Esophagus (tissue), 2 donors: ENCODE measurements around the gene GALNT18. TPM values are rescaled to one million over a fixed set of nuclear protein-coding genes. Genes with fewer than 3 reads are reported as not detected.

Experiments
- H3K27ac ChIP-seq, 2 donors: one replicate each; pipeline ENCODE4 v1.5.1; 2013; ENCODE audit warnings: low read depth in 2 of 2, mild to moderate bottlenecking in 2 of 2, inconsistent platforms in 1 of 2, low read length in 1 of 2, moderate library complexity in 1 of 2
- H3K27me3 ChIP-seq, 2 donors: one replicate each; pipeline ENCODE4 v1.6.1; 2013; ENCODE audit warnings: low read length in 2 of 2, control low read depth in 1 of 2, mild to moderate bottlenecking in 1 of 2; ENCODE audit not compliant: insufficient read depth in 2 of 2, control insufficient read depth in 1 of 2
- H3K36me3 ChIP-seq, 2 donors: one replicate each; pipeline ENCODE4 v1.6.1; 2013; ENCODE audit warnings: low read length in 1 of 2; ENCODE audit not compliant: control insufficient read depth in 2 of 2, insufficient read depth in 2 of 2
- H3K4me1 ChIP-seq, 2 donors: one replicate each; pipeline ENCODE4 v1.6.1; 2013; ENCODE audit warnings: low read length in 1 of 2; ENCODE audit not compliant: control insufficient read depth in 2 of 2, insufficient read depth in 2 of 2
- H3K4me3 ChIP-seq, 2 donors: one replicate each; pipeline ENCODE4 v1.5.1; 2013; ENCODE audit warnings: low read length in 2 of 2, mild to moderate bottlenecking in 2 of 2, low read depth in 1 of 2, moderate library complexity in 1 of 2
- H3K9me3 ChIP-seq, 2 donors: one replicate each; pipeline ENCODE4 v1.6.1; 2013; ENCODE audit warnings: mild to moderate bottlenecking in 2 of 2, low read depth in 1 of 2, low read length in 1 of 2, moderate library complexity in 1 of 2; ENCODE audit not compliant: control insufficient read depth in 2 of 2, insufficient read depth in 1 of 2
- WGBS, 2 donors: extraction: QIAGEN DNeasy Blood & Tissue Kit; methylation state at CpG; one replicate each; pipeline ENCODE4 v1.1.7; 2013; 5-methylcytosine and 5-hydroxymethylcytosine counted together
- polyA plus RNA-seq, 2 donors: library from polyadenylated mRNA; stranded (reverse); fragments of 200-250 nt; gene quantifications; one replicate each; pipeline ENCODE4 v1.2.3, GENCODE V29; 2013
- donor health status: healthy with polysubstance abuse.
- donor health status: Bipolar disorder and iron deficiency.

Gene GALNT18
- polyA plus RNA-seq, 2 donors = 2.2 to 5.8 TPM

DNA sequence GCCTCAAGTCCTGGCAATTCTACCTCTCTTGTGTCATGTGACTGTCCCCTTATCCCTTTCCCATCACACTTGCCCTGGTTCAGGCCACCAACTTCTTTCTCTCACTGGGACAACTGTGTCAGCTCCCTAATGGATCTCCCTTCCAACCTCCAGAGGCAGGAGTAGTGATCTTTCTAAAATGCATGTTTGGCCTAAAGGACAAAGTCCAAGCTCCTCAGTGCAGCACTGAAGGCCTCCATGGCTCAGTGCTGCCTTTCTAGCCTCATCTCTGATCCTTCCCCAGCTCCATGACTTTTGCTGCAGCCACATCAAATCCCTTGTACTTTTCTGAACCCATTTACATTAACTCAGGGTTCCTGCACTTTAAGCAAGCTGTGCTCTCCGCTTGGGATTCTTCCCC lies 349.6 kb downstream of the GALNT18 start:
- Histone ChIP-seq H3K36me3 (peaks cover 0 to 4% of the 10 kb centered on the region in 2 donors), H3K4me3 (no peak overlapping the region), H3K27ac (no peak overlapping the region), H3K4me1 (no peaks in the 10 kb centered on the region), H3K9me3 (no peaks in the 10 kb centered on the region), H3K27me3 (no peaks in the 10 kb centered on the region)
- 97 to 100% methylated on average over 1 of the region's 1 CpG for WGBS, 2 donors

DNA sequence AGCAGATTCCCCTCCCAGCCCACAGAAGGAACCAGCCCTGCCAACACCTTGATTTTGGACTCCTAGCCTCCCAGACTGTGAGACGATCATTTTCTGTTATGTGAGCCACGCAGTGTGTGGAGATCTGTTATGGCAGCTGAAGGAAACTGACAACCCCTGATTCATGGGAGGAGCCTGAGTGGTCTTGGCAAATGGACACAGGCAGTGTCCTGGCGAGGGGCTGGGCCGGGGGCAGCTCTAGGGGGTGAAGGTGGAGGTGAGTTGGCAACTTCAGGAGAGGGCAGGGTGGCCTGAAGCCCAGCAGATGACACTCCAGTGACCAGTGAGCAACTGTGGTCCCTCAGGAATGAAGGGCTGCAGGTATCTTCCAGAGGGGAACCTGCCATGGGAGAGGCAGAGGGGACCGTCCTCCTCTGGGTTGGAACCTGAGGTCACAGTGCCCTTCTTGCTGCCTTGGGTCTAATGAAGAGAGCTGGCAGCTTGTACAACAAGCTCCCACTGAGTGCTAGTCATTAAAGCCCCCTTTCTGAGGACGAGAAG lies 351.5 kb downstream of the GALNT18 start:
- WGBS, 2 donors = 89 to 90% methylated on average over 6 of the region's 6 CpGs
- Histone ChIP-seq H3K9me3 (no peaks in the 10 kb centered on the region), H3K4me3 (no peak overlapping the region), H3K4me1 (no peaks in the 10 kb centered on the region), H3K27ac (no peak overlapping the region), H3K27me3 (no peaks in the 10 kb centered on the region), H3K36me3 (peaks cover 0 to 4% of the 10 kb centered on the region in 2 donors)

DNA sequence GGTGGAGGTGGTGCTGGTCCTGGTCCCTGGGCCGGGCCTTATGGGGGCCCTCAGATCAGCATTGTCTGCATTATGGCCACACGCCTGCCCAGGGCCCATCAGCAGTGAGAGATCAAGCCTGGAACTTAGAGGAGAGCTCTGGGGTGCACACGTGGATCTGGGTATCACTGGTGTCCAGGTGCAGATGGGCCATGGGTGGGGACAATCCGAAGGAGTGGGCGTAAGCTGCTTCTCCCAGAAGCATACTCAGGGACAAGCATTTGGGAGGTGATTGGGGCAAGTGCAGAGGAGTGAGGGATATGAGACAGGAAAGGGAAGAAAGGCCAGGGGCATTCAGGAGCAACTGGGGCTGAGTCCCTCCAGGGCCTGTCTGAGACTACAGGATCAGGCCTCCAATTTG lies 353.1 kb downstream of the GALNT18 start:
- no peak overlapping the region for H3K27ac ChIP-seq
- H3K9me3 ChIP-seq = no peaks in the 10 kb centered on the region
- no peaks in the 10 kb centered on the region for H3K27me3 ChIP-seq
- H3K4me1 ChIP-seq = no peaks in the 10 kb centered on the region
- peaks cover 0 to 4% of the 10 kb centered on the region in 2 donors for H3K36me3 ChIP-seq
- H3K4me3 ChIP-seq = no peak overlapping the region
- WGBS, 2 donors = 88 to 90% methylated on average over 5 of the region's 5 CpGs

DNA sequence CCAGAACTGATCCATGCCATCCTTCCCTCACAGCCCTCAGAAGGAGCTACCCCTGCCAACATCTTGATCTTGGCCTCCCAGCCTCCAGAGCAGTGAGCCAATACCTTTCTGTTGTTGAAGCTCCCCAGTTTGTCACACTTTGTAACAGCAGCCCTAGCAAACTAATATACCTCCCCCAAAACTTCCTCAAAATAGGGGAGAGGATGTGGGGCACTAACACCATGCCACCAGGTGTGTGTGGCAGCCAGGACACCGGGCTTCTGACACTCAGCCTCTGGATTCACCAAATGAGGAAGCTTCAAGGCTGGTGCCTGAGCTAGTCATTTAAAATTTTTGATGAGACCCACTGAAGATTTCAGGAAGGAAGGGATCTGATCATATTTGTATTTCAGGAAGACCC lies 353.7 kb downstream of the GALNT18 start:
- Histone ChIP-seq H3K4me1 (no peaks in the 10 kb centered on the region), H3K9me3 (no peaks in the 10 kb centered on the region), H3K27me3 (no peaks in the 10 kb centered on the region), H3K27ac (no peak overlapping the region), H3K4me3 (no peak overlapping the region), H3K36me3 (peaks cover 0 to 4% of the 10 kb centered on the region in 2 donors)
- WGBS, 2 donors = 0 to 76% methylated on average over 1 of the region's 1 CpG

DNA sequence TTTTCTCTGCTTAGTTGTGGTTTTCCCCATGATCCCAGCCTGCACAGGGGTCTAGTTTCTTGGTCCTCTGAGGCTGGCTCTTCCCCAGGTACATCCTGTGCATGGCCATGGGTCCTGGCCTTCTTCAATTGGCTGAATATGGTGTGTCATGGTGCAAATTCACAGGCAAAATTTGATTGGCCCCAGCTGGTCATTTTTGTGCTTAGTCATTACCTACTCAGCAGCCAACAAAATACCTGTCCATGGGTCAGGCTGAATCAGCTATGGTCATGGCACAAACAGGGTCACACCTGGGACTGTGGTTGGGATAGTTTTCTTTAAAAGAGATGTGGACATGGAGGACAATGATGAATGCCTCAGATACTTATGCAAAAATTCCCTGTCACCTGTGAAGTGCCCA lies 354.5 kb downstream of the GALNT18 start:
- no peak overlapping the region for H3K4me3 ChIP-seq
- no peak overlapping the region for H3K27ac ChIP-seq
- H3K27me3 ChIP-seq = no peaks in the 10 kb centered on the region
- no peaks in the 10 kb centered on the region for H3K4me1 ChIP-seq
- H3K36me3 ChIP-seq = peaks cover 0 to 4% of the 10 kb centered on the region in 2 donors
- no peaks in the 10 kb centered on the region for H3K9me3 ChIP-seq

DNA sequence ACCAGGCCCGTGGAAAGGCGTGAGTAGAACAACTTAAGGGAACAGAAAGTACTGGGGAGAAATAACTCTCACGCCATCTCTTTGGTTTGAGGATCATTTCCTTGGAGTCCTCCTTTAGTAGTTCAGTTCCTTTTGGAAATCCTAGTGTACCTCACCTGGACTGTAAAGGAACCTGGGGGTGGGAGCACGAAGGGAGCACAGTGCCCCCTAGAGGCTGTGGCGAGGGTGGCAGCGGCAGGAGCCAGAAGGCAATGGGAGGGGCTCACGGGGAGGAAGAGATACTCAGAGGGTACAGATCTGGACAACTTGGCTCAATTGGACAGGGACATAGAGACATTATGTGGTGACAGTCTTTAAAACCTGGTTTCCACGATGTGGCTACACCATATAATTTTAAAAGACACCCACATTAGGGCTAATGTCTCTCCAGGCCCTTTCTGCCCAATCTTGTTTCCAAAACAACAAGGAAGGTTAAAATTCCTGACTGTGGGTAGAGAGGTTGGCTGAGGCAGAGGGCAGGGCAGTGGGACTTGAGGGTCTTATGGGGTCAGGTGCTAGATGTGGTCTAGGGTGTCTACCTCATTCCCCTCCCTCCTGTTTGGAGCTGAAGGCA lies 355.7 kb downstream of the GALNT18 start:
- no peak overlapping the region for H3K27ac ChIP-seq
- H3K27me3 ChIP-seq = no peaks in the 10 kb centered on the region
- 45 to 48% methylated on average over 8 of the region's 8 CpGs for WGBS, 2 donors
- H3K4me3 ChIP-seq = no peak overlapping the region
- H3K36me3 ChIP-seq = peaks cover 0 to 4% of the 10 kb centered on the region in 2 donors
- no peaks in the 10 kb centered on the region for H3K4me1 ChIP-seq
- no peaks in the 10 kb centered on the region for H3K9me3 ChIP-seq

DNA sequence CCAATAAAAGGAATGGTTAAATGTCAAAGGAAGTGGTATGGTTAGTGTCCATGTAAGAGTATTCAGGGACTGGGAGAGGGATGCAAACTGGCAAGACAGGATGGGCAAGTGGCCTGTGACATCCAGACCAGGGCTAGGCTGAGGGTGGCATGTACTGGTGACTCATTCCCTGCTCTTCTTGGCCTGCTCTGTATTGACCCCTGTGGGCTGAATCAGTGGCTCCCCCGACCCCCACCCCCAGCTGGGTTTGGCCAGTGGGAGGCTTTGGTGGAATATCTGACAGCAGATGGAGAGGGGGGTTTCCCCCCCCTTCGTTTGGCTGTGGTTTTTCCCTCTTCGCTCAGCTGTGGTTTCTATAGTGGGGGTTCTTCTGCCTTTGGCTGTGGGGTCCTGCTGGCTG lies 356.5 kb downstream of the GALNT18 start:
- no peak overlapping the region for H3K4me3 ChIP-seq
- H3K9me3 ChIP-seq = no peaks in the 10 kb centered on the region
- no peaks in the 10 kb centered on the region for H3K27me3 ChIP-seq
- 61 to 72% methylated on average over 3 of the region's 3 CpGs for WGBS, 2 donors
- H3K36me3 ChIP-seq = peaks cover 0 to 1% of the 10 kb centered on the region in 2 donors
- H3K4me1 ChIP-seq = no peaks in the 10 kb centered on the region
- H3K27ac ChIP-seq = no peak overlapping the region

DNA sequence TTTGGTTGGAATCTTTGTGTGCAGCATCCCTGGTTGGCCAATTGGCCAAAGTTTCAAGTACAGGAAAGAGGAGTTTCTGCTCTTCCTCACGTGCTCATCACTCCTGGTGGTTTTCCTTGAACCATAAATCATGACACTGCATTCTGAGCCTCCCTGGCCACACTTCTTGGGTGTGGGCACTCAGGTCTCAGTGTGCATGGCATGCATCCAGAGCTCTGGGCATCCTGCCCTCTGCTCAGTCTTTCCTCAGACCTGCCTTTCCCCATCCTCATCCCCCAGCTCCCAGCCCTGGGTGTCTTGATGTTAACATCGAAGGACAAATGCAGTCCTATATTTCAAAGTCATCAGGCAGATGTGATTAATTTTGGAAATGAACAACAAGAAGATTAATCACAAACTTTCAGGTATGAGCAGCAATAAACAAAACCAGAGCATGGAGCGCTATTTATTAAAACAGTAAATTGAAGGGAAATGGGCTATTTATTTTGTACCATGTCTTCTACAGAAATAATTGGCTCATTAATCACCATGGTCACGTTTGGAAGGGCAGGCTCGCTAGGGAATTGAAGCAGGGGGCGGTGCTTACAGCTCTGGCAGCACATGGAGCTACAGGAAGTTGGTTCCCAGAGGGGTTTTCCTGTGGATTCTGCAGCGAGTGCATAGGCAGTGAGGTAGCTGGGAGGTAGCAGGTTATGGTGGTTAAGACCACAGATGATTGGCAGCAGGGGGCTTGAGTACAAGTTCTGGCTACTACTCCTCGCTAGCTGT lies 358.4 kb downstream of the GALNT18 start:
- Histone ChIP-seq H3K4me1 (no peaks in the 10 kb centered on the region), H3K27me3 (no peaks in the 10 kb centered on the region), H3K36me3 (no peaks in the 10 kb centered on the region), H3K27ac (no peak overlapping the region), H3K4me3 (no peak overlapping the region), H3K9me3 (no peaks in the 10 kb centered on the region)
- WGBS, 2 donors = 36 to 38% methylated on average over 8 of the region's 8 CpGs

DNA sequence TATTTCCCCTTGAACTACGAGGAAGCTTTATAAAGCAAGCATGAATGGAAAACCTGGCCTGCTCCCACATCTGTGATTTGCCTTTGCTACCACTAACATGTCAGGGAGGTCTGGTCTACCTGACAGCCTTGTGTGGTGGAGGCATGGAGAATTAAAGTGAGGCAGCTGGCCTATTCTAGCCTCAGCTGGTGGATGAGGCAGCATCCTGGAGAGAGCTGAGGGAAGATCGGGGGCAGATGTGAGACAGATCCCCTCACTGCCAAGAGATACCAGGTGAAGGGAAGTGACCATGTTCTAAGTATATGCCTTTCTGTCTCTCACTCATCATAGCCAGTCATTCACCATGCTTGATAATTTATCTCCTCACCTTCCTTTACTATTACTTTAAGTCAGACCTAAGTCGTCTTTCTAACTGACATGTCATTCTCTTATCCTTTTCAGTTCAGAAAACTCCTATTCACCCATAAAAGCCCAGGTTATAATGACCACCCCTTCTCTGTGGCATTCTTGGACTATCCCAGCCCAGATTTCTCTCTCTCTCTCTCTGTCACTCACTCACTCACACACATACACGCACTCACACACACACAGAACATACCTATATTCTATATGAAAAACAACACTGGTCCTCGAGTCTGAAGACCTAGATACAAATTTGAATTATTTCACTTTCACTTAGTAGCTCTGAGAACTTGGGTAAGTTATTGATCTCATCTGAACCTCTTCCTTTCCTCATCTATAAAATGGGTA lies 359.5 kb downstream of the GALNT18 start:
- H3K36me3 ChIP-seq = no peaks in the 10 kb centered on the region
- H3K27ac ChIP-seq = no peak overlapping the region
- 89% methylated on average over 5 of the region's 5 CpGs for WGBS, 2 donors
- no peaks in the 10 kb centered on the region for H3K9me3 ChIP-seq
- no peaks in the 10 kb centered on the region for H3K27me3 ChIP-seq
- no peaks in the 10 kb centered on the region for H3K4me1 ChIP-seq
- no peak overlapping the region for H3K4me3 ChIP-seq
